IMR-90 (cell line): ENCODE measurements around the gene MBNL3. TPM values are rescaled to one million over a fixed set of nuclear protein-coding genes. Genes with fewer than 3 reads are reported as not detected.

Source experiments
- ATAC-seq: fragments of 200-7000 bp; cut with Tn5 transposase; 2 replicates; pipeline ENCODE4 v1.9.1; 2020; ENCODE audit warnings: low read depth, mild to moderate bottlenecking, moderate library complexity
- BruUV-seq: library from RNA; stranded (reverse); fragments of 400-500 nt; replicated peaks from 2 replicates; lab custom pipeline; 2021; lab: Mats Ljungman, UMichigan
- CTCF ChIA-PET: fragments of 300-600 bp; formaldehyde crosslinking; extraction: SDS; loops from one replicate; lab custom pipeline; 2021; ENCODE audit warnings: antibody characterized with exemption; lab: Yijun Ruan, JAX
- POLR2A ChIA-PET: fragments of 300-600 bp; sonication (Branson Sonifier 250); formaldehyde crosslinking; loops from one replicate; lab custom pipeline; 2022; ENCODE audit warnings: antibody characterized with exemption; ENCODE audit not compliant: unreplicated experiment; lab: Charles Lee
- DNase-seq: peaks from one replicate; pipeline ENCODE4 v3.0.0; 2013
- H2AFZ ChIP-seq: replicated peaks from 2 replicates; pipeline ENCODE3; 2013; ENCODE audit warnings: low read length, mild to moderate bottlenecking; ENCODE audit not compliant: poor library complexity
- H2AK5ac ChIP-seq: 2 replicates; pipeline ENCODE4 v1.6.1; 2013; ENCODE audit warnings: low read depth, low read length, inconsistent platforms
- H2AK9ac ChIP-seq: replicated peaks from 2 replicates; pipeline ENCODE3; 2013; ENCODE audit warnings: mild to moderate bottlenecking, low read depth, low read length, moderate library complexity; ENCODE audit not compliant: poor library complexity
- H2BK120ac ChIP-seq: 2 replicates; pipeline ENCODE4 v1.6.1; 2013; ENCODE audit warnings: low read depth, low read length, inconsistent platforms
- H2BK15ac ChIP-seq: 3 replicates; pipeline ENCODE4 v1.6.1; 2013; ENCODE audit warnings: low read depth, low read length, inconsistent platforms
- H2BK20ac ChIP-seq: 2 replicates; pipeline ENCODE4 v1.6.1; 2013; ENCODE audit warnings: low read depth, mild to moderate bottlenecking, inconsistent platforms, low read length, moderate library complexity
- H2BK5ac ChIP-seq: 2 replicates; pipeline ENCODE4 v1.6.1; 2013; ENCODE audit warnings: mild to moderate bottlenecking, low read depth, low read length, inconsistent platforms; ENCODE audit not compliant: poor library complexity, severe bottlenecking
- H3K14ac ChIP-seq: replicated peaks from 2 replicates; pipeline ENCODE4 v1.6.1; 2013; ENCODE audit warnings: low read depth, low read length, inconsistent platforms
- H3K18ac ChIP-seq: 2 replicates; pipeline ENCODE4 v1.6.1; 2013; ENCODE audit warnings: low read depth, low read length, control low read depth
- H3K23ac ChIP-seq: 2 replicates; pipeline ENCODE4 v1.6.1; 2013; ENCODE audit warnings: low read depth, low read length, inconsistent platforms
- H3K27ac ChIP-seq: 2 replicates; pipeline ENCODE4 v1.5.1; 2013; ENCODE audit warnings: mild to moderate bottlenecking, control low read depth, low read length; ENCODE audit not compliant: insufficient read depth
- H3K27me3 ChIP-seq: 2 replicates; pipeline ENCODE4 v1.6.1; 2013; ENCODE audit warnings: low read length; ENCODE audit not compliant: control insufficient read depth, insufficient read depth
- H3K36me3 ChIP-seq: 2 replicates; pipeline ENCODE4 v1.6.1; 2013; ENCODE audit warnings: low read length, mixed read lengths; ENCODE audit not compliant: control insufficient read depth, insufficient read depth
- H3K4ac ChIP-seq: 2 replicates; pipeline ENCODE4 v1.6.1; 2013; ENCODE audit warnings: low read depth, low read length, inconsistent platforms
- H3K4me1 ChIP-seq: 2 replicates; pipeline ENCODE4 v1.6.1; 2013; ENCODE audit warnings: low read length, mixed read lengths; ENCODE audit not compliant: control insufficient read depth, insufficient read depth
- H3K4me2 ChIP-seq: 2 replicates; pipeline ENCODE4 v1.6.1; 2013; ENCODE audit warnings: low read depth, mild to moderate bottlenecking, control low read depth, low read length, moderate library complexity
- H3K4me3 ChIP-seq: 2 replicates; pipeline ENCODE4 v1.5.1; 2013; ENCODE audit warnings: low read depth, mild to moderate bottlenecking, control low read depth, low read length, moderate library complexity; ENCODE audit not compliant: insufficient read depth
- H3K56ac ChIP-seq: 2 replicates; pipeline ENCODE4 v1.6.1; 2013; ENCODE audit warnings: low read length, inconsistent platforms; ENCODE audit not compliant: insufficient read depth; ENCODE audit errors: extremely low read depth
- H3K79me1 ChIP-seq, 2 experiments: 2 replicates each; pipeline ENCODE4 v1.6.1; 2013; ENCODE audit warnings: low read length in 2 of 2, inconsistent platforms in 1 of 2, low read depth in 1 of 2
- H3K9ac ChIP-seq: 2 replicates; pipeline ENCODE4 v1.6.1; 2013; ENCODE audit warnings: low read depth, low read length, control low read depth
- H3K9me1 ChIP-seq: 2 replicates; pipeline ENCODE4 v1.6.1; 2013; ENCODE audit warnings: low read length, inconsistent platforms; ENCODE audit not compliant: insufficient read depth
- H3K9me3 ChIP-seq: 2 replicates; pipeline ENCODE4 v1.6.1; 2013; ENCODE audit warnings: low read length; ENCODE audit not compliant: control insufficient read depth, insufficient read depth
- H4K20me1 ChIP-seq: 2 replicates; pipeline ENCODE4 v1.6.1; 2013; ENCODE audit warnings: low read length, inconsistent platforms; ENCODE audit not compliant: insufficient read depth
- H4K5ac ChIP-seq: 2 replicates; pipeline ENCODE4 v1.6.1; 2013; ENCODE audit warnings: mild to moderate bottlenecking, low read depth, low read length, control low read depth
- H4K8ac ChIP-seq, 2 experiments: 2 replicates each; pipeline ENCODE4 v1.6.1; 2013; ENCODE audit warnings: low read depth in 2 of 2, low read length in 2 of 2, control low read depth in 1 of 2, inconsistent platforms in 1 of 2
- H4K91ac ChIP-seq: 2 replicates; pipeline ENCODE4 v1.6.1; 2013; ENCODE audit warnings: low read depth, low read length, inconsistent platforms; ENCODE audit not compliant: insufficient read depth
- BHLHE40 ChIP-seq: fragments of 150-350 bp; IDR thresholded peaks from 2 replicates; pipeline ENCODE4 v1.6.1; 2016; ENCODE audit warnings: mild to moderate bottlenecking, low read depth, low read length
- CEBPB ChIP-seq: IDR thresholded peaks from 2 replicates; pipeline ENCODE4 v1.6.1; 2012; ENCODE audit warnings: low read depth, low read length, improper control_type of control experiment
- CHD1 ChIP-seq: IDR thresholded peaks from 2 replicates; pipeline ENCODE4 v1.6.1; 2012; ENCODE audit warnings: low read depth, low read length, improper control_type of control experiment
- CTCF ChIP-seq: conservative IDR thresholded peaks from 2 replicates; pipeline ENCODE4 v1.5.1; 2012; ENCODE audit warnings: mild to moderate bottlenecking, low read depth, low read length, improper control_type of control experiment
- ELK1 ChIP-seq: fragments of 150-350 bp; IDR thresholded peaks from 2 replicates; pipeline ENCODE4 v1.6.1; 2016; ENCODE audit warnings: low read depth, mild to moderate bottlenecking, low read length, moderate library complexity, borderline replicate concordance
- FOS ChIP-seq: fragments of 150-350 bp; IDR thresholded peaks from 2 replicates; pipeline ENCODE4 v1.6.1; 2016; ENCODE audit warnings: low read depth, low read length
- MAFK ChIP-seq: IDR thresholded peaks from 2 replicates; pipeline ENCODE4 v1.6.1; 2012; ENCODE audit warnings: low read depth, low read length, improper control_type of control experiment
- MAZ ChIP-seq: IDR thresholded peaks from 2 replicates; pipeline ENCODE4 v1.6.1; 2012; ENCODE audit warnings: low read depth, mild to moderate bottlenecking, low read length, improper control_type of control experiment, moderate library complexity, borderline replicate concordance
- MXI1 ChIP-seq: IDR thresholded peaks from 2 replicates; pipeline ENCODE4 v1.6.1; 2012; ENCODE audit warnings: low read depth, mild to moderate bottlenecking, low read length, moderate library complexity, borderline replicate concordance
- NFE2L2 ChIP-seq: fragments of 150-350 bp; IDR thresholded peaks from 2 replicates; pipeline ENCODE4 v1.6.1; 2016; ENCODE audit warnings: low read depth, mild to moderate bottlenecking, low read length
- POLR2A ChIP-seq: IDR thresholded peaks from 2 replicates; pipeline ENCODE4 v1.6.1; 2012; ENCODE audit warnings: mild to moderate bottlenecking, low read depth, low read length
- RAD21 ChIP-seq: IDR thresholded peaks from 2 replicates; pipeline ENCODE4 v1.6.1; 2012; ENCODE audit warnings: low read length, improper control_type of control experiment
- RCOR1 ChIP-seq: IDR thresholded peaks from 2 replicates; pipeline ENCODE4 v1.6.1; 2012; ENCODE audit warnings: mild to moderate bottlenecking, low read length, improper control_type of control experiment; ENCODE audit not compliant: insufficient replicate concordance
- RFX5 ChIP-seq: IDR thresholded peaks from 2 replicates; pipeline ENCODE4 v1.8.0; 2012; ENCODE audit warnings: low read depth, mild to moderate bottlenecking, low read length, moderate library complexity
- SMC3 ChIP-seq: fragments of 150-350 bp; IDR thresholded peaks from 2 replicates; pipeline ENCODE4 v1.6.1; 2016; ENCODE audit warnings: low read depth, mild to moderate bottlenecking, antibody characterized with exemption, low read length, moderate library complexity
- USF2 ChIP-seq: fragments of 150-350 bp; IDR thresholded peaks from 2 replicates; pipeline ENCODE4 v1.6.1; 2017; ENCODE audit warnings: mild to moderate bottlenecking, antibody characterized with exemption, low read length, low read depth
- WGBS, 2 experiments: methylation state at CpG; one replicate each; pipeline versions ENCODE4 v1.1.5 to v1.1.7; 2013; ENCODE audit warnings: missing lambda C conversion rate in 2 of 2; ENCODE audit not compliant: insufficient read length in 1 of 2; ENCODE audit errors: extremely low coverage in 2 of 2; 5-methylcytosine and 5-hydroxymethylcytosine counted together
- dilution Hi-C: fragments of 300-500 bp; cut with HindIII; formaldehyde crosslinking; loops from one replicate; pipeline ENCODE4 v1.14.3; 2018; ENCODE audit warnings: low sequenced_read_pairs; ENCODE audit not compliant: unreplicated experiment
- in situ Hi-C: fragments of 300-500 bp; cut with MboI; formaldehyde crosslinking; loops from 3 replicates; pipeline ENCODE4 v1.14.3; 2019; ENCODE audit warnings: low sequenced_read_pairs, inconsistent platforms, mixed read lengths
- intact Hi-C: fragments of 100-400 bp; cut with micrococcal nuclease; formaldehyde crosslinking; loops from 2 replicates; pipeline ENCODE4 v1.10.0; 2022
- polyA plus RNA-seq, 3 experiments: library from polyadenylated mRNA; depleted of rRNA; stranded (reverse); fragments of >200 nt; gene quantifications; 2 replicates each; pipeline ENCODE4 v1.2.3, GENCODE V29; 2012; ENCODE audit warnings: low replicate concordance in 1 of 3
- total RNA-seq: library from RNA; depleted of rRNA; stranded (reverse); fragments of >200 nt; gene quantifications from 2 replicates; pipeline ENCODE4 v1.2.3, GENCODE V29; 2012

Gene MBNL3
- total and polyA plus RNA-seq, 2 of the 4 experiments (the other 2 are of a cell fraction) = 0.32 to 1.1 TPM

DNA sequence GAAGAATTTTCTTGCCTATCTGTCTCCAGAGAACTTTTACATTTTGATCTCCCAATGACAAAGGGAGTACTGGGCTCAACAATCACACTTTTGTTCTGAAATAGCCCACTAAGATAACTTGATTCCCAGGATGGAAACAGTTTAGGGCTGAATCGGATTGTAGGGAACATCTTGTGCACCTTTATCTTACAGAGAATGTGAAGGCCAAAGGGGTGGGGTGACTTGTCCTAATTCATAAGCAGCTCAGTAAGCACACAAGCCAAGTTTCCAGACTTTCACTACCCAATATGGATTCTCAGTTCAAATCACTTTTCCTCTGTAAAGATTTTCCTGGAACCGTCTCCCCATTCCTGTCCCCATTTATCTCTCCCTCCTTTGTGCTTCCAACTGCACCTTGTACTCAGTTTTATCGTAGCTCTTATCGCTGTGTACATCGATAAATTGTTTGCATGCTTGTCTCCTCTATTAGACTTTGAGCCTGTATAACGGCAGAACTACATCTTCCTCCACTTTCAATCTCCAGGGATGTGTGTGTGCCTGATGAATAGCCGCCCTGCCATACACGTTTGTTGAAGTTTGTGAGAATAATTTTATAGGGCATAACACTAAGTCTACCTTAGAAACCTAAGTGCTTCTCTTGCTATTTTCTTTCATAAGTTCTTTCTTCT, 77.4 kb downstream of the MBNL3 start:
- no peak for TF ChIP-seq POLR2A
- TF ChIP-seq CHD1 = no peak
- no peak for TF ChIP-seq MXI1
- TF ChIP-seq MAZ = no peak
- TF ChIP-seq RAD21 = no peak
- TF ChIP-seq CEBPB = no peak
- no peak for TF ChIP-seq FOS
- TF ChIP-seq BHLHE40 = no peak
- no peak for TF ChIP-seq RFX5
- no peak for TF ChIP-seq ELK1
- TF ChIP-seq MAFK = no peak
- no peak for TF ChIP-seq CTCF
- TF ChIP-seq RCOR1 = no peak
- TF ChIP-seq SMC3 = no peak
- no peak for TF ChIP-seq USF2
- TF ChIP-seq NFE2L2 = no peak
- Histone ChIP-seq H2BK120ac (no peak overlapping the region), H3K9me1 (no peaks in the 10 kb centered on the region), H2AK5ac (no peak overlapping the region), H2BK5ac (no peak overlapping the region), H3K4ac (no peak overlapping the region), H3K23ac (no peak overlapping the region), H3K79me1 (no peaks in the 10 kb centered on the region), H3K18ac (no peak overlapping the region), H3K9ac (no peak overlapping the region), H2BK15ac (no peak overlapping the region), H3K27ac (no peak overlapping the region), H4K5ac (no peak overlapping the region), H3K4me2 (no peak overlapping the region), H3K9me3 (no peaks in the 10 kb centered on the region), H3K4me1 (no peaks in the 10 kb centered on the region), H2BK20ac (no peak overlapping the region), H3K4me3 (no peak overlapping the region), H3K36me3 (no peaks in the 10 kb centered on the region), H4K20me1 (no peaks in the 10 kb centered on the region), H2AFZ (no peak overlapping the region), H2AK9ac (no peak overlapping the region), H4K91ac (no peak overlapping the region), H3K56ac (no peak overlapping the region), H3K27me3 (peaks cover 1% of the 10 kb centered on the region), H4K8ac (no peak overlapping the region), H3K14ac (no peak overlapping the region)
- ATAC-seq (no peak), DNase-seq (no peak)
- intact Hi-C loops (no loop called here), dilution Hi-C loops (no loop called here), in situ Hi-C loops (no loop called here)
- WGBS, 2 experiments = 83% methylated on average over 1 of the region's 8 CpGs; no CpG with 5 or more reads in 1 of the 2 experiments
- BruUV-seq = no TSS peak
- CTCF ChIA-PET = no interaction called here
- POLR2A ChIA-PET = no interaction called here
